HEK293 (cell line): Measurements from ENCODE around the gene GOLGA2.

Source experiments
- CTCF ChIA-PET: fragments of 350-600 bp; formaldehyde crosslinking; extraction: SDS; loops from one replicate; lab custom pipeline; 2021; ENCODE audit warnings: antibody characterized with exemption; lab: Yijun Ruan, JAX
- POLR2A ChIA-PET: fragments of 300-600 bp; formaldehyde crosslinking; extraction: SDS; loops from one replicate; lab custom pipeline; 2020; ENCODE audit warnings: antibody characterized with exemption, inconsistent platforms; lab: Yijun Ruan, JAX
- H3K27ac ChIP-seq: fragments of 200-500 bp; sonication (Bioruptor generic); 2 replicates; pipeline ENCODE4 v1.5.1; 2014; ENCODE audit warnings: low read depth, low read length, control low read depth, inconsistent platforms; ENCODE audit errors: extremely low read depth
- H3K36me3 ChIP-seq, 2 experiments: fragments of 200-500 bp in 1 of 2; sonication (Bioruptor generic) in 1 of 2; 1 replicate in 1 of 2; 2 replicates in 1 of 2; pipeline ENCODE4 v1.5.1; 2014 to 2017; ENCODE audit warnings: inconsistent platforms in 2 of 2, low read length in 2 of 2; ENCODE audit not compliant: control insufficient read depth in 2 of 2, insufficient read depth in 1 of 2
- H3K4me1 ChIP-seq: fragments of 200-500 bp; sonication (Bioruptor generic); 2 replicates; pipeline ENCODE4 v1.5.1; 2014; ENCODE audit warnings: mild to moderate bottlenecking, low read length, inconsistent platforms; ENCODE audit not compliant: control insufficient read depth, insufficient read depth
- H3K4me3 ChIP-seq: 2 replicates; pipeline ENCODE4 v1.5.1; 2011; ENCODE audit warnings: low read depth, mild to moderate bottlenecking, control low read depth, low read length, moderate library complexity
- H3K9me3 ChIP-seq: fragments of 200-500 bp; sonication (Bioruptor generic); 2 replicates; pipeline ENCODE4 v1.5.1; 2014; ENCODE audit warnings: low read depth, low read length, inconsistent platforms; ENCODE audit not compliant: control insufficient read depth, insufficient read depth
- KLF1 ChIP-seq: fragments of 450-650 bp; formaldehyde crosslinking; IDR thresholded peaks from 2 replicates; pipeline ENCODE4 v1.5.1; 2016; ENCODE audit warnings: missing biosample characterization, missing genetic modification characterization
- KLF8 ChIP-seq: fragments of 450-650 bp; formaldehyde crosslinking; IDR thresholded peaks from 2 replicates; pipeline ENCODE4 v1.5.1; 2016; ENCODE audit warnings: missing biosample characterization, missing genetic modification characterization
- OSR2 ChIP-seq: fragments of 450-650 bp; formaldehyde crosslinking; IDR thresholded peaks from 2 replicates; pipeline ENCODE4 v1.5.1; 2016; ENCODE audit warnings: missing biosample characterization, missing genetic modification characterization
- SP2 ChIP-seq: fragments of 450-650 bp; formaldehyde crosslinking; IDR thresholded peaks from 2 replicates; pipeline ENCODE4 v1.5.1; 2016; ENCODE audit warnings: missing biosample characterization, missing genetic modification characterization
- ZEB2 ChIP-seq: fragments of 450-650 bp; formaldehyde crosslinking; IDR thresholded peaks from 2 replicates; pipeline ENCODE4 v1.5.1; 2016; ENCODE audit warnings: missing biosample characterization, missing genetic modification characterization
- ZFHX2 ChIP-seq: fragments of 450-650 bp; formaldehyde crosslinking; conservative IDR thresholded peaks from 2 replicates; pipeline ENCODE4 v1.5.1; 2016; ENCODE audit warnings: missing biosample characterization, missing genetic modification characterization
- ZNF155 ChIP-seq: fragments of 450-650 bp; formaldehyde crosslinking; IDR thresholded peaks from 2 replicates; pipeline ENCODE4 v1.5.1; 2016; ENCODE audit warnings: missing biosample characterization, missing genetic modification characterization
- ZNF19 ChIP-seq: fragments of 450-650 bp; formaldehyde crosslinking; IDR thresholded peaks from 2 replicates; pipeline ENCODE4; 2016; ENCODE audit warnings: missing biosample characterization, missing genetic modification characterization, low read depth
- ZNF354C ChIP-seq: fragments of 450-650 bp; formaldehyde crosslinking; IDR thresholded peaks from 2 replicates; pipeline ENCODE4 v1.5.1; 2016; ENCODE audit warnings: missing biosample characterization, missing genetic modification characterization, low read depth, borderline replicate concordance
- ZNF585B ChIP-seq: fragments of 450-650 bp; formaldehyde crosslinking; IDR thresholded peaks from 2 replicates; pipeline ENCODE4 v1.5.1; 2016; ENCODE audit warnings: missing biosample characterization, missing genetic modification characterization
- ZNF623 ChIP-seq: fragments of 450-650 bp; formaldehyde crosslinking; IDR thresholded peaks from 2 replicates; pipeline ENCODE4 v1.5.1; 2016; ENCODE audit warnings: missing biosample characterization, missing genetic modification characterization
- ZNF654 ChIP-seq: fragments of 450-650 bp; formaldehyde crosslinking; IDR thresholded peaks from 2 replicates; pipeline ENCODE4 v1.5.1; 2016; ENCODE audit warnings: low read depth, missing biosample characterization, missing genetic modification characterization
- ZNF660 ChIP-seq: fragments of 450-650 bp; IDR thresholded peaks from 2 replicates; pipeline ENCODE4 v1.5.1; 2018; ENCODE audit warnings: missing biosample characterization, mild to moderate bottlenecking, missing genetic modification characterization
- ZNF791 ChIP-seq: fragments of 450-650 bp; formaldehyde crosslinking; IDR thresholded peaks from 2 replicates; pipeline ENCODE4 v1.5.1; 2016; ENCODE audit warnings: missing biosample characterization, missing genetic modification characterization
- ZSCAN30 ChIP-seq: fragments of 450-650 bp; IDR thresholded peaks from 2 replicates; pipeline ENCODE4 v1.5.1; 2018; ENCODE audit warnings: missing biosample characterization, mild to moderate bottlenecking, missing genetic modification characterization, moderate library complexity
- TF ChIP-seq, protein P1 (sequence below): fragments of 450-650 bp; formaldehyde crosslinking; IDR thresholded peaks from 2 replicates; pipeline ENCODE4 v1.5.1; 2017; ENCODE audit warnings: missing biosample characterization, missing genetic modification characterization
- TF ChIP-seq, protein P2 (sequence below): fragments of 450-650 bp; formaldehyde crosslinking; IDR thresholded peaks from 2 replicates; pipeline ENCODE4 v1.5.1; 2017; ENCODE audit warnings: missing biosample characterization, missing genetic modification characterization
- TF ChIP-seq, protein P3 (sequence below): fragments of 450-650 bp; formaldehyde crosslinking; IDR thresholded peaks from 2 replicates; pipeline ENCODE4 v1.5.1; 2016; ENCODE audit warnings: missing biosample characterization, missing genetic modification characterization, low read depth

The GOLGA2 gene

GRCh38 chr9:128250839-128251731 is 24.7 kb downstream of the GOLGA2 start:
- TF ChIP-seq ZNF19 (tag by site-specific recombination) = no peak
- TF ChIP-seq ZNF791 = no peak
- 0 out of 2 replicates have a peak, but pooled peaks have one; percentile 11 for TF ChIP-seq ZFHX2 (tag by site-specific recombination)
- no peak for TF ChIP-seq ZNF654 (tag by site-specific recombination)
- Histone ChIP-seq H3K27ac (no peak overlapping the region), H3K4me3 (peak overlapping the region; percentile 25), H3K9me3 (no peaks in the 10 kb centered on the region), H3K4me1 (no peaks in the 10 kb centered on the region), H3K36me3 (peaks cover 0 to 27% of the 10 kb centered on the region in 2 experiments; a peak in 1 of 3 replicates)
- CTCF ChIA-PET = interaction anchor here (1.1 kb wide), 1 partner anchor 13 kb away, joined by 3 read pairs; no protein-coding TSS in a partner anchor
- POLR2A ChIA-PET = interaction anchor here (0.5 to 2.1 kb wide), 15 partner anchors 9 to 89 kb away, joined by 3 to 19 read pairs (median 3); partner anchors contain the start of genes GOLGA2, SLC27A4 and SWI5

GRCh38 chr9:128249908-128250838 is 25.6 kb downstream of the GOLGA2 start:
- H3K4me3 ChIP-seq = peak overlapping the region; percentile 25
- peaks cover 0 to 24% of the 10 kb centered on the region in 2 experiments; a peak in 1 of 3 replicates for H3K36me3 ChIP-seq
- ChIA-PET POLR2A (interaction anchor here (0.5 to 2.1 kb wide), 18 partner anchors 9 to 302 kb away, joined by 3 to 19 read pairs (median 3); partner anchors contain the start of genes GOLGA2, SLC27A4, SPTAN1 and SWI5), CTCF (interaction anchor here (1.1 kb wide), 1 partner anchor 12 kb away, joined by 3 read pairs; no protein-coding TSS in a partner anchor)
- H3K4me1 ChIP-seq = no peaks in the 10 kb centered on the region
- TF ChIP-seq OSR2 (tag by site-specific recombination) (no peak), KLF8 (tag by site-specific recombination) (peak; percentile 96), ZNF354C (tag by site-specific recombination) (no peak), ZNF585B (tag by site-specific recombination) (no peak), ZSCAN30 (tag by site-specific recombination) (no peak), KLF1 (tag by site-specific recombination) (peak; percentile 92), ZNF155 (no peak), ZEB2 (tag by site-specific recombination) (no peak), ZNF623 (tag by site-specific recombination) (no peak), SP2 (no peak), ZNF660 (no peak)
- TF ChIP-seq, protein P1, sequence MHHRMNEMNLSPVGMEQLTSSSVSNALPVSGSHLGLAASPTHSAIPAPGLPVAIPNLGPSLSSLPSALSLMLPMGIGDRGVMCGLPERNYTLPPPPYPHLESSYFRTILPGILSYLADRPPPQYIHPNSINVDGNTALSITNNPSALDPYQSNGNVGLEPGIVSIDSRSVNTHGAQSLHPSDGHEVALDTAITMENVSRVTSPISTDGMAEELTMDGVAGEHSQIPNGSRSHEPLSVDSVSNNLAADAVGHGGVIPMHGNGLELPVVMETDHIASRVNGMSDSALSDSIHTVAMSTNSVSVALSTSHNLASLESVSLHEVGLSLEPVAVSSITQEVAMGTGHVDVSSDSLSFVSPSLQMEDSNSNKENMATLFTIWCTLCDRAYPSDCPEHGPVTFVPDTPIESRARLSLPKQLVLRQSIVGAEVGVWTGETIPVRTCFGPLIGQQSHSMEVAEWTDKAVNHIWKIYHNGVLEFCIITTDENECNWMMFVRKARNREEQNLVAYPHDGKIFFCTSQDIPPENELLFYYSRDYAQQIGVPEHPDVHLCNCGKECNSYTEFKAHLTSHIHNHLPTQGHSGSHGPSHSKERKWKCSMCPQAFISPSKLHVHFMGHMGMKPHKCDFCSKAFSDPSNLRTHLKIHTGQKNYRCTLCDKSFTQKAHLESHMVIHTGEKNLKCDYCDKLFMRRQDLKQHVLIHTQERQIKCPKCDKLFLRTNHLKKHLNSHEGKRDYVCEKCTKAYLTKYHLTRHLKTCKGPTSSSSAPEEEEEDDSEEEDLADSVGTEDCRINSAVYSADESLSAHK (tag by site-specific recombination) = no peak
- TF ChIP-seq, protein P2, sequence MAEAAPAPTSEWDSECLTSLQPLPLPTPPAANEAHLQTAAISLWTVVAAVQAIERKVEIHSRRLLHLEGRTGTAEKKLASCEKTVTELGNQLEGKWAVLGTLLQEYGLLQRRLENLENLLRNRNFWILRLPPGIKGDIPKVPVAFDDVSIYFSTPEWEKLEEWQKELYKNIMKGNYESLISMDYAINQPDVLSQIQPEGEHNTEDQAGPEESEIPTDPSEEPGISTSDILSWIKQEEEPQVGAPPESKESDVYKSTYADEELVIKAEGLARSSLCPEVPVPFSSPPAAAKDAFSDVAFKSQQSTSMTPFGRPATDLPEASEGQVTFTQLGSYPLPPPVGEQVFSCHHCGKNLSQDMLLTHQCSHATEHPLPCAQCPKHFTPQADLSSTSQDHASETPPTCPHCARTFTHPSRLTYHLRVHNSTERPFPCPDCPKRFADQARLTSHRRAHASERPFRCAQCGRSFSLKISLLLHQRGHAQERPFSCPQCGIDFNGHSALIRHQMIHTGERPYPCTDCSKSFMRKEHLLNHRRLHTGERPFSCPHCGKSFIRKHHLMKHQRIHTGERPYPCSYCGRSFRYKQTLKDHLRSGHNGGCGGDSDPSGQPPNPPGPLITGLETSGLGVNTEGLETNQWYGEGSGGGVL (tag by site-specific recombination) = no peak
- TF ChIP-seq, protein P3, sequence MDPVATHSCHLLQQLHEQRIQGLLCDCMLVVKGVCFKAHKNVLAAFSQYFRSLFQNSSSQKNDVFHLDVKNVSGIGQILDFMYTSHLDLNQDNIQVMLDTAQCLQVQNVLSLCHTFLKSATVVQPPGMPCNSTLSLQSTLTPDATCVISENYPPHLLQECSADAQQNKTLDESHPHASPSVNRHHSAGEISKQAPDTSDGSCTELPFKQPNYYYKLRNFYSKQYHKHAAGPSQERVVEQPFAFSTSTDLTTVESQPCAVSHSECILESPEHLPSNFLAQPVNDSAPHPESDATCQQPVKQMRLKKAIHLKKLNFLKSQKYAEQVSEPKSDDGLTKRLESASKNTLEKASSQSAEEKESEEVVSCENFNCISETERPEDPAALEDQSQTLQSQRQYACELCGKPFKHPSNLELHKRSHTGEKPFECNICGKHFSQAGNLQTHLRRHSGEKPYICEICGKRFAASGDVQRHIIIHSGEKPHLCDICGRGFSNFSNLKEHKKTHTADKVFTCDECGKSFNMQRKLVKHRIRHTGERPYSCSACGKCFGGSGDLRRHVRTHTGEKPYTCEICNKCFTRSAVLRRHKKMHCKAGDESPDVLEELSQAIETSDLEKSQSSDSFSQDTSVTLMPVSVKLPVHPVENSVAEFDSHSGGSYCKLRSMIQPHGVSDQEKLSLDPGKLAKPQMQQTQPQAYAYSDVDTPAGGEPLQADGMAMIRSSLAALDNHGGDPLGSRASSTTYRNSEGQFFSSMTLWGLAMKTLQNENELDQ (tag by site-specific recombination) = no peak
- H3K27ac ChIP-seq = no peak overlapping the region
- no peaks in the 10 kb centered on the region for H3K9me3 ChIP-seq
